HL-60 (cell line): ENCODE data around the gene KIF23.

ENCODE experiments used
- DNase-seq, 2 experiments: peaks; one replicate each; pipeline ENCODE4 v3.0.0-alpha.2; 2010 to 2020; ENCODE audit warnings: low read depth in 1 of 2, low spot score in 1 of 2
- H3K27ac ChIP-seq: fragments of 250-450 bp; sonication (Bioruptor Pico); replicated peaks from 2 replicates; pipeline ENCODE4 v1.5.1; 2020; ENCODE audit warnings: mild to moderate bottlenecking, moderate library complexity
- H3K27me3 ChIP-seq: fragments of 250-450 bp; sonication (Bioruptor Pico); 2 replicates; pipeline ENCODE4 v1.5.1; 2021; ENCODE audit warnings: mild to moderate bottlenecking, moderate library complexity; ENCODE audit not compliant: insufficient read depth, poor library complexity, severe bottlenecking
- H3K4me3 ChIP-seq: replicated peaks from 2 replicates; pipeline ENCODE4 v1.5.1; 2011; ENCODE audit warnings: mild to moderate bottlenecking, control low read depth, low read length; ENCODE audit not compliant: insufficient read depth
- CTCF ChIP-seq: IDR thresholded peaks from one replicate; pipeline ENCODE4 v1.5.1; 2011; ENCODE audit warnings: low read length, control low read depth, inconsistent platforms; ENCODE audit not compliant: insufficient read depth
- GABPA ChIP-seq: IDR thresholded peaks from 2 replicates; pipeline ENCODE4 v1.6.1; 2012; ENCODE audit warnings: low read depth
- POLR2AphosphoS5 ChIP-seq: IDR thresholded peaks from 2 replicates; pipeline ENCODE4 v1.6.1; 2012; ENCODE audit warnings: low read depth
- REST ChIP-seq: IDR thresholded peaks from 2 replicates; pipeline ENCODE4 v1.6.1; 2012; ENCODE audit warnings: low read depth; ENCODE audit not compliant: insufficient replicate concordance
- SPI1 ChIP-seq: IDR thresholded peaks from 2 replicates; pipeline ENCODE4 v1.6.1; 2012; ENCODE audit warnings: low read depth, mild to moderate bottlenecking, borderline replicate concordance

Gene KIF23

GRCh38 chr15:69457304-69458280 is 43.4 kb downstream of the KIF23 start:
- no peak overlapping the region for H3K4me3 ChIP-seq
- no peaks in the 10 kb centered on the region for H3K27me3 ChIP-seq
- H3K27ac ChIP-seq = no peak overlapping the region
- peak in 1 of 2 experiments; percentile 53 for DNase-seq
- TF ChIP-seq REST = no peak
- peak; percentile 62; the same call in 1 of the 2 replicates for TF ChIP-seq SPI1
- TF ChIP-seq CTCF = no peak
- no peak for TF ChIP-seq GABPA

GRCh38 chr15:69459066-69459465 is 44.9 kb downstream of the KIF23 start:
- no peak for DNase-seq
- no peak overlapping the region for H3K4me3 ChIP-seq
- no peaks in the 10 kb centered on the region for H3K27me3 ChIP-seq
- no peak overlapping the region for H3K27ac ChIP-seq
- TF ChIP-seq CTCF = no peak
- TF ChIP-seq POLR2AphosphoS5 = no peak
- TF ChIP-seq SPI1 = no peak
- no peak for TF ChIP-seq REST
- no peak for TF ChIP-seq GABPA

- H3K4me3 ChIP-seq = no peak overlapping the region
- DNase-seq = no peak
- TF ChIP-seq SPI1 (no peak), GABPA (no peak), POLR2AphosphoS5 (no peak), CTCF (no peak), REST (no peak)
- no peak overlapping the region for H3K27ac ChIP-seq
- H3K27me3 ChIP-seq = no peaks in the 10 kb centered on the region
Observed at GRCh38 chr15:69460481-69460880, 46.3 kb downstream of the KIF23 start.
